Measurements from ENCODE around the gene CTBP1. TPM values are rescaled to one million over a fixed set of nuclear protein-coding genes. Genes with fewer than 3 reads are reported as not detected.

CTBP1 gene
- polyA plus RNA-seq, 1 donor (not counting 4 experiments of a cell fraction or from before 2014, with no cell fraction given): 46.9 TPM

DNA sequence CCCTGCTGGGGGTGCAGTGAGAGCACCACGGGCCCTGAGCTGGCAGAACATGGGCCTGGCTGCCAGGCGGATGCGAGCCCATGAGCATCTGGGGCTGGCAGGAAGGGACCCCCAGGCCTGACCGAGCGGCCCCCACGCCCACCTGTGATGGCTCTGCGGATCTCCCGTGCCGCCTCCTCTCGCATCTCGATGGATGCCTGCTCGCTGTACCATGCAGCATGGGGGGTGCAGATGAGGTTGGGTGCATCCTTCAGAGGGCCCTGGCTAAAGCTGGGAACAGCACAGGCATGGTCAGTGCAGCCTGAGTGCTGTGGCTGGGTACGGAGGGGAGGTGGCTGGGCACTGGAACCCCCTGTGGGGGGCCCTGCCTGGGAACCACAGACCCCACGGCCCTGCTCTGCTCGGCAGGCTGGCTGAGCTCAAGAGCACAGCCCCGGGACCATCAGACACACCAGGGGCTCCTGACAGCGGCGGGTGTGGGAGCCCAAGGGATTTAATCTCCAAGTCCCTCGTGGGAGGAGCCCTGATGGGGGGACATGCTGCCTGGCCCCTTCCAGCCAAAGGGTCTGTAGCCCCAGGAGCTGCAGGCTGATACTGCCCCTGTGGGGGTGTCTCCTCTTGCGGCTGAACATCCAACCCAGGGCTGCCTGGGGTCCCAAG is 35.5 kb downstream of the CTBP1 start:
- H3K36me3 ChIP-seq (ENCODE audit: control insufficient read depth in 2 of 2, extremely low read depth in 1 of 2, insufficient read depth in 2 of 2, low read length in 2 of 2): peaks cover 35 to 38% of the 10 kb centered on the region in 2 experiments
- TF ChIP-seq, protein P1, sequence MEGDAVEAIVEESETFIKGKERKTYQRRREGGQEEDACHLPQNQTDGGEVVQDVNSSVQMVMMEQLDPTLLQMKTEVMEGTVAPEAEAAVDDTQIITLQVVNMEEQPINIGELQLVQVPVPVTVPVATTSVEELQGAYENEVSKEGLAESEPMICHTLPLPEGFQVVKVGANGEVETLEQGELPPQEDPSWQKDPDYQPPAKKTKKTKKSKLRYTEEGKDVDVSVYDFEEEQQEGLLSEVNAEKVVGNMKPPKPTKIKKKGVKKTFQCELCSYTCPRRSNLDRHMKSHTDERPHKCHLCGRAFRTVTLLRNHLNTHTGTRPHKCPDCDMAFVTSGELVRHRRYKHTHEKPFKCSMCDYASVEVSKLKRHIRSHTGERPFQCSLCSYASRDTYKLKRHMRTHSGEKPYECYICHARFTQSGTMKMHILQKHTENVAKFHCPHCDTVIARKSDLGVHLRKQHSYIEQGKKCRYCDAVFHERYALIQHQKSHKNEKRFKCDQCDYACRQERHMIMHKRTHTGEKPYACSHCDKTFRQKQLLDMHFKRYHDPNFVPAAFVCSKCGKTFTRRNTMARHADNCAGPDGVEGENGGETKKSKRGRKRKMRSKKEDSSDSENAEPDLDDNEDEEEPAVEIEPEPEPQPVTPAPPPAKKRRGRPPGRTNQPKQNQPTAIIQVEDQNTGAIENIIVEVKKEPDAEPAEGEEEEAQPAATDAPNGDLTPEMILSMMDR (optimal IDR thresholded peaks at IDR 0.05 in 1 of 3, IDR thresholded peaks at IDR 0.05 in 1 of 3, conservative IDR thresholded peaks at IDR 0.05 in 1 of 3; ENCODE audit: extremely low read depth in 1 of 3, insufficient read depth in 2 of 3, low read length in 3 of 3): no peak
- TF ChIP-seq EZH2 (IDR thresholded peaks at IDR 0.05; ENCODE audit: low read length): no peak
- H3K79me2 ChIP-seq (ENCODE audit: control insufficient read depth, insufficient read depth, low read length): peaks cover 3% of the 10 kb centered on the region
- H3K9me3 ChIP-seq (ENCODE audit: control insufficient read depth, low read depth, low read length): no peaks in the 10 kb centered on the region
- H3K27me3 ChIP-seq (ENCODE audit: control insufficient read depth, extremely low read depth, insufficient read depth, low read length): no peaks in the 10 kb centered on the region
- DNase-seq (ENCODE audit: low read depth, low spot score) (no peak), FAIRE-seq (no peak)
- H3K9me1 ChIP-seq (ENCODE audit: control insufficient read depth, extremely low read depth, insufficient read depth, low read length): no peaks in the 10 kb centered on the region
- peaks cover 4% of the 10 kb centered on the region for H4K20me1 ChIP-seq (ENCODE audit: control insufficient read depth, extremely low read depth, insufficient read depth, low read length)
- no peak overlapping the region for H3K4me3 ChIP-seq (ENCODE audit: control insufficient read depth in 2 of 3, extremely low read depth in 1 of 3, insufficient read depth in 2 of 3, low read depth in 1 of 3, low read length in 3 of 3)
- H3K27ac ChIP-seq (ENCODE audit: control insufficient read depth, insufficient read depth, low read length): no peak overlapping the region
- dilution Hi-C loops (cut with MboI; ENCODE audit: extremely low pct_ligation_motif_present, low sequenced_read_pairs): no loop called here
- H3K4me2 ChIP-seq (ENCODE audit: control insufficient read depth, extremely low read depth, insufficient read depth, low read depth, low read length): no peak overlapping the region
- H2AFZ ChIP-seq (ENCODE audit: control insufficient read depth, low read length): no peak overlapping the region
- H3K4me1 ChIP-seq (ENCODE audit: control insufficient read depth, extremely low read depth, insufficient read depth, low read length): peaks cover 7% of the 10 kb centered on the region
- no peak overlapping the region for H3K9ac ChIP-seq (ENCODE audit: control insufficient read depth, extremely low read depth, insufficient read depth, low read length)

DNA sequence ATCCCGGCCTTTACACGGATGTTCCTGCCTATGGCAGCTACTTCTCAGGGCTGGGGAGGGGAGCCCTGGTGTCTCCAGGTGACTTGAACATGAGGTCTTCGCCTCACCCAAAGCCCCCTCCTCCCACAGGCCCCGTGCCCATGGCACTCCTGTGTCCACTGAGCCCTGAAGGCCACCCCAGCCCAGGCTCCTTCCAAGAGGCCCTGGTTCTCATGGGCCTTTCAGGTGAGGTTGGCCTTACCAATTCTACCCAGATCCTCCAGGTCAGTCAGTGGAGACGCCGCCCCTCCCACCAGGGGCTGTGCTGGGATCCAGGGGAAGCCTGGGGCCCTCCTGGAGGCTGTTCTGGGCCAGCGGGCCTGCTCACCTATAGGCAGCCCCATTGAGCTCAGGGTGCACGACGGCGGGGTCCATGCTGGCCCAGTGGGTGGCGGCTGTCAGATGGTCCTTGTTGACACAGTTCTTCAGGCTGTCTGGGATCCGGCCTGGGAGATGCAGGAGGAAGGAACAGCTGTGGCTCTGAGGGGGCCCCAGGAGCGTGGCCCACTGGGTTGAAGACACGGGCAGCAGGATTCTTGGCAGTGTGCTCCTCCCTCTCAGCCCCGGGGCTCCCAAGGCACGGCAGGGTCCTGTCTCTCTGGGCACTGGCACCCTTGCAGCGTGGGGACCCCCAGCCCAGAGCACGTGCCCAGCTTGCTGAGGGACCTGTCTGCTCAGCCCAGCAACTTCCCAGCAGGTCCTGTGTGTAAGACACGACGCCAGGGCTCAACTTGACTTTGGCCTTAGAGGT is 36.2 kb downstream of the CTBP1 start:
- Histone ChIP-seq H3K9ac (ENCODE audit: control insufficient read depth, extremely low read depth, insufficient read depth, low read length) (no peak overlapping the region), H3K36me3 (ENCODE audit: control insufficient read depth in 2 of 2, extremely low read depth in 1 of 2, insufficient read depth in 2 of 2, low read length in 2 of 2) (peaks cover 35 to 38% of the 10 kb centered on the region in 2 experiments), H3K9me3 (ENCODE audit: control insufficient read depth, low read depth, low read length) (no peaks in the 10 kb centered on the region), H3K79me2 (ENCODE audit: control insufficient read depth, insufficient read depth, low read length) (peaks cover 3% of the 10 kb centered on the region), H3K4me3 (ENCODE audit: control insufficient read depth in 2 of 3, extremely low read depth in 1 of 3, insufficient read depth in 2 of 3, low read depth in 1 of 3, low read length in 3 of 3) (no peak overlapping the region), H2AFZ (ENCODE audit: control insufficient read depth, low read length) (no peak overlapping the region), H3K9me1 (ENCODE audit: control insufficient read depth, extremely low read depth, insufficient read depth, low read length) (no peaks in the 10 kb centered on the region), H4K20me1 (ENCODE audit: control insufficient read depth, extremely low read depth, insufficient read depth, low read length) (peaks cover 4% of the 10 kb centered on the region), H3K4me2 (ENCODE audit: control insufficient read depth, extremely low read depth, insufficient read depth, low read depth, low read length) (no peak overlapping the region), H3K27me3 (ENCODE audit: control insufficient read depth, extremely low read depth, insufficient read depth, low read length) (no peaks in the 10 kb centered on the region), H3K4me1 (ENCODE audit: control insufficient read depth, extremely low read depth, insufficient read depth, low read length) (peaks cover 3% of the 10 kb centered on the region), H3K27ac (ENCODE audit: control insufficient read depth, insufficient read depth, low read length) (no peak overlapping the region)
- dilution Hi-C loops (cut with MboI; ENCODE audit: extremely low pct_ligation_motif_present, low sequenced_read_pairs): no loop called here
- FAIRE-seq (no peak), DNase-seq (ENCODE audit: low read depth, low spot score) (no peak)
- TF ChIP-seq EZH2 (IDR thresholded peaks at IDR 0.05; ENCODE audit: low read length): no peak
- TF ChIP-seq, protein P1 (optimal IDR thresholded peaks at IDR 0.05 in 1 of 3, IDR thresholded peaks at IDR 0.05 in 1 of 3, conservative IDR thresholded peaks at IDR 0.05 in 1 of 3; ENCODE audit: extremely low read depth in 1 of 3, insufficient read depth in 2 of 3, low read length in 3 of 3): no peak

All from keratinocyte (primary cell).